Mononuclear cell (primary cell): ENCODE measurements around the gene KRTAP10-6. TPM values are rescaled to one million over a fixed set of nuclear protein-coding genes. Genes with fewer than 3 reads are reported as not detected.
"Not testable (repeated sequence)": the region's sequence is repeated elsewhere in the genome, so short reads cannot be mapped to it uniquely, and the experiment has no call there.

Experiments used
- H3K27me3 ChIP-seq: 2 replicates; pipeline ENCODE4 v1.6.0; 2011; ENCODE audit warnings: low read length, control low read depth; ENCODE audit not compliant: insufficient read depth
- H3K4me1 ChIP-seq: 2 replicates; pipeline ENCODE4 v1.5.1; 2011; ENCODE audit warnings: mild to moderate bottlenecking, low read length, control low read depth; ENCODE audit not compliant: insufficient read depth
- H3K4me3 ChIP-seq: 2 replicates; pipeline ENCODE4 v1.5.1; 2011; ENCODE audit warnings: mild to moderate bottlenecking, low read length, moderate library complexity
- H3K9me3 ChIP-seq: 2 replicates; pipeline ENCODE4 v1.5.1; 2011; ENCODE audit warnings: low read depth, mild to moderate bottlenecking, control low read depth, low read length
- total RNA-seq: library from RNA; depleted of rRNA; stranded (reverse); fragments of >200 nt; gene quantifications from one replicate; pipeline ENCODE4 v1.2.3, GENCODE V29; 2012

KRTAP10-6 gene
- total RNA-seq, 1 donor = not detected

DNA sequence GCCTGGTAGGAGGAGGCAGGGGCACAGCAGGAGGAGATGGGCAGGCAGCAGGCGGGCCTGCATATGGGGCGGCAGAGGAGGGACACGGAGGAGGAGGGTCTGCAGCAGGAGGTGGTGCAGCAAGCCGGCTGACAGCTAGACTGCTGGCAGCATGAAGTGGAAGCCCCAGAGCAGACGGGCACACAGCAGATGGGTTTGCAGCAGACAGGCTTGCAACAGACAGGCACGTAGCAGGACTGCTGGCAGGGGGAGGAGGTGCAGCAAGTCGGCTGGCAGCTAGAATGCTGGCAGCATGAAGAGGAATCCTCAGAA lies 12.5 kb downstream of the KRTAP10-6 start:
- no peak overlapping the region for H3K4me3 ChIP-seq
- H3K27me3 ChIP-seq = peaks cover 3% of the 10 kb centered on the region
- H3K4me1 ChIP-seq = no peaks in the 10 kb centered on the region
- H3K9me3 ChIP-seq = no peaks in the 10 kb centered on the region

DNA sequence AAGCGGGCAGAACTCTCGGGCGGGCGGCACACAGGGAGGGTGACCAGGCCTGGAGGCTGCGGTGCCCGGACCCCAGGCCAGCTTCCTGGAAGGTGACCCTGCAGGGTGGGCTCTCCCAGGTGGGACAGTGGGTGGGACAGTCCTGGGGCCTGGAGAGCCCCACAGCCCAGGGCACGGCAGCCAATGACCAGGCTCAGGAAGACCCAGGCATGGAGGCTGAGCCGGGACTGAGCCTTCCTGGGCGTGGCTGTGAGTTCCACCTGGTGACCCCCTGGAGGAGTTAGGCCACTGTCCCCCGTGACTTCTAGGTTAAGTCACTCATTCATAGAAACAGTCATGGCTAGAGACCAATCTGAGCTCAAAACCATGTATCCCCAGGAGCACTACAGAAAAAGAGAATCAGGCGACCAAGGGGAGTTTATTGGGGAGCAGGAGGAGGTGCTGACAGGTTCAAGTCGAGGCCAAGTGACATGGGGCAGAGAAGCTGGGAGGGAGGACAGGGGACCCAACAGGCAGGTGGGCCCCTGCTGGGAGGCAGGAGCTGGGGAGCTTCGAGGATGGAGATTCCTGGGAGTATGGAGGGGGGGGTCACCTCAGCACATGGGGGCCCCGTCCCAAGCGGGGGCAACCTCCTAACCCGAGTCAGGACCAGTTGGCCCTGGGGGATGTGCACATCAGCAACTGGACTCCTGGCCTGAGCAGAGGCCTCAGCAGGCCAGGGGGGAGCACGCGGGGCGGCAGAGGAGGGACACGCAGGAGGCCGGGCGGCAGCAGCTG lies 13.1 kb downstream of the KRTAP10-6 start:
- Histone ChIP-seq H3K27me3 (peaks cover 2% of the 10 kb centered on the region), H3K4me3 (no peak overlapping the region), H3K9me3 (no peaks in the 10 kb centered on the region), H3K4me1 (no peaks in the 10 kb centered on the region)

DNA sequence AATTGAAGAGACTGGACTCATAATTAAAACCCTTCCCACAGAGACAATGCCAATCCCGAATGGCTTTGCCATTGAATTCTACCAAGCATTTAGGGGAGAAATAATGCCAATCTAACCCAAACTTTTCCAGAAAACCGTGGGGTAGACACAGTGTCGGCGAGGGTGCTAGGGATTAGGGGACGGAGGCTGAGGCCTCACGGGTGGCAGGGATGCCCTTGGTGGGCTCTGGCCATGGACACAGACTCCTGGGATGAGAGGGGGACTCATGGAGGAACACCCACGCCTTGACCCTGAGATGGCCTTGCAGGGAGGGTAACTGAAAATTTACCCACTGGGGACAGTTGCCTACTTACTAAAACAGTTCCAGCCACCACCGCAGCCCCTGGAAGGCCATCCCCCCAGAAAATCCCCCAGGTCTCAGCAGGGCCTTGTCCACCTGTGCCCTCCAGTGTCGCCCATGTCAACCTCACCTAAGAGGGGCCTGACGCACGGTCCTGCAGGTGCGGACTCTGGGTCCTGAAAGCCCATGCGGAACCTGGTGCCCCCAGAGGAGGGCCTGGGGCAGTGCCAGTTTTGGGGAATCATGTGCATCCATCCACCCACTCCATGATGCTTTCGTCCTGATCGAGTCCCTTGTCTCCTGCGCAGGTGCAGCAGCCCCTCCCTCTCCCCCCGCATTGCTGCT lies 13.8 kb downstream of the KRTAP10-6 start:
- H3K27me3 ChIP-seq = no peaks in the 10 kb centered on the region
- no peaks in the 10 kb centered on the region for H3K4me1 ChIP-seq
- H3K9me3 ChIP-seq = no peaks in the 10 kb centered on the region

DNA sequence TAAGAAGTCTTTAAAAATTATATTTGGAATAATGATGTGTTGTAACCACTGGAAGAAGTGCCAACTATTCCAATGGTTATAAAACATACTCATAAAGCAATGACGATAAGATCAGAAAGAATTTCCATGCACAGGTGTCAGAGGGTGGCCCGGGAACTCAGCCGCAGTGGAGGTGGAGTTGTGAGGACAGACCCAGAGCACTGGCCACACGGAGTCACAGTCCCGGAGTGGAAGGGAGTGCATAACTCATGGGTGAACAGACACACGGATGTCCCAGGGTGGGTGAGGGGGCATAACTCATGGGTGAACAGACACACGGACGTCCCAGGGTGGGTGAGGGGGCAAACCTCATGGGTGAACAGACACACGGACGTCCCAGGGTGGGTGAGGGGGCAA lies 16.3 kb downstream of the KRTAP10-6 start:
- no peaks in the 10 kb centered on the region for H3K4me1 ChIP-seq
- no peaks in the 10 kb centered on the region for H3K27me3 ChIP-seq
- H3K9me3 ChIP-seq = no peaks in the 10 kb centered on the region
- no peak overlapping the region for H3K4me3 ChIP-seq

More for the DNA sequence above, 13.8 kb downstream of the KRTAP10-6 start:
- no peak overlapping the region for H3K4me3 ChIP-seq

DNA sequence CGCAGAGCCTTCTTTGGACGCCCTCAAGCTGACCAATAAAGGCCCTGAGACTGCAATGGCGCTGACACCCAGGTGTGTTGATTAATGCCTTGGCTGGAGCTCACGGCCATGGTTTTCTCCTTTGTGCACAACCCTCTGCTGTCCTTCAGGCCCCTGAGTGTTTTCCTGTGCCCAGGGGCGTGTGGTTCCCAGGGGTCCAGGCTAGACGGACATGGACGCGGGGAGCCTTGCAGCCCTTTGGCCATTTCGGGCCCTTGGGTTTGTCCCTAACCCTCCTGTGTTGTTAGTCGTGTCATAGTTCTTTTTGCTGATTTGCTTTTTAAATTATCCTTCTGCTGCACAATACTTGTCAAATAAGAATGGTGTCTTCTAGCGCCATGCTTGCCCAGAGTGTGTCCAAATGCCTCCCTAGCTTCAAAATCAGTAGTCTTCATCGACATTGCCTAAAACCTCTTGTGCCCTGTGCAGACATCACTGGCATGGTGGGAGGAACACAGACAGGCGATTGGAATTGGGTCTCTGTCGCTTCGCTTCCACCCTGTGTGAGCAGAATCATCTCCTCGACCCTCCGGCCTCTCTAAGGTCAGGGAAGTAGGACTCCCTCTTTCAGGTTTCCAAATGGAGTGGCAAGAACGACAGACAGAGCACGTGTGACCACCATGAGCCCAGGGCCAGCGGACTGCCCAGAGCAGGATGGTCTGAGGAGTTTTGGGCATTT lies 16.8 kb downstream of the KRTAP10-6 start:
- Histone ChIP-seq H3K4me3 (no peak overlapping the region), H3K9me3 (no peaks in the 10 kb centered on the region)

DNA sequence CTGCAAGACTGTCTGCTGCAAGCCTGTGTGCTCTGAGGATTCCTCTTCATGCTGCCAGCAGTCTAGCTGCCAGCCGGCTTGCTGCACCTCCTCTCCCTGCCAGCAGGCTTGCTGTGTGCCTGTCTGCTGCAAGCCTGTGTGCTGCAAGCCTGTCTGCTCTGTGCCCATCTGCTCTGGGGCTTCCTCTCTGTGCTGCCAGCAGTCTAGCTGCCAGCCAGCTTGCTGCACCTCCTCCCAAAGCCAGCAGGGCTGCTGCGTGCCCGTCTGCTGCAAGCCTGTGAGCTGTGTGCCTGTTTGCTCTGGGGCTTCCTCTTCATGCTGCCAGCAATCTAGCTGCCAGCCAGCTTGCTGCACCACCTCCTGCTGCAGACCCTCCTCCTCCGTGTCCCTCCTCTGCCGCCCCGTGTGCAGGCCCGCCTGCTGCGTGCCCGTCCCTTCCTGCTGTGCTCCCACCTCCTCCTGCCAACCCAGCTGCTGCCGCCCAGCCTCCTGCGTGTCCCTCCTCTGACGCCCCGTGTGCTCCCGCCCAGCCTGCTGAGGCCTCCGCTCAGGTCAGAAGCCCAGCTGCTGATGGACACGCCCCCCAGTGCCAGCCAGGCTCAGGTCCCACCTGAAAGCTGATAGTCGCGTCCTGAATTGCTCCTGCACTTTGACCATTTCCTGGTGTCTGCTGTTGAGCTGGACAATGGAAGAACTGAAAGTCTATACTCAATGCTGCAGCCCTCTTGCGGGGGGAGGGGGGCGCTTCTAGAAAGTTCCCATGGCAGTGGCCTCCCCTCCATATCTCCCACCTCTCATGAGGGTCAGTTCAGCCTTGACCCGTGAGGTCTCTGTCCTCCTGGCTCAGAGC lies 17.6 kb downstream of the KRTAP10-6 start:
- Histone ChIP-seq H3K4me1 (no peaks in the 10 kb centered on the region), H3K9me3 (no peaks in the 10 kb centered on the region), H3K4me3 (no peak overlapping the region), H3K27me3 (no peaks in the 10 kb centered on the region)

More for the DNA sequence above, 16.8 kb downstream of the KRTAP10-6 start:
- H3K4me1 ChIP-seq = no peaks in the 10 kb centered on the region
- H3K27me3 ChIP-seq = no peaks in the 10 kb centered on the region

DNA sequence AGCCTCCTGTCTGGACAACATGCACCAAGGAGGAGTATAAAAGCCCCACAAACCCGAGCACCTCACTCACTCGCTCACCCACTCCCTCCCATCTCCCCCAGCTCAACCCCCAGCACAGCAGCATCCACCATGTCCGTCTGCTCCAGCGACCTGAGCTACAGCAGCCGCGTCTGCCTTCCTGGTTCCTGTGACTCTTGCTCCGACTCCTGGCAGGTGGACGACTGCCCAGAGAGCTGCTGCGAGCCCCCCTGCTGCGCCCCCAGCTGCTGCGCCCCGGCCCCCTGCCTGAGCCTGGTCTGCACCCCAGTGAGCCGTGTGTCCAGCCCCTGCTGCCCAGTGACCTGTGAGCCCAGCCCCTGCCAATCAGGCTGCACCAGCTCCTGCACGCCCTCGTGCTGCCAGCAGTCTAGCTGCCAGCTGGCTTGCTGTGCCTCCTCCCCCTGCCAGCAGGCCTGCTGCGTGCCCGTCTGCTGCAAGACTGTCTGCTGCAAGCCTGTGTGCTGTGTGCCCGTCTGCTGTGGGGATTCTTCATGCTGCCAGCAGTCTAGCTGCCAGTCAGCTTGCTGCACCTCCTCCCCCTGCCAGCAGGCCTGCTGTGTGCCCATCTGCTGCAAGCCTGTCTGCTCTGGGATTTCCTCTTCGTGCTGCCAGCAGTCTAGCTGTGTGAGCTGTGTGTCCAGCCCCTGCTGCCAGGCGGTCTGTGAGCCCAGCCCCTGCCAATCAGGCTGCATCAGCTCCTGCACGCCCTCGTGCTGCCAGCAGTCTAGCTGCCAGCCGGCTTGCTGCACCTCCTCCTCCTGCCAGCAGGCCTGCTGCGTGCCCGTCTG lies 18.5 kb downstream of the KRTAP10-6 start, which contains the start of gene KRTAP10-4:
TSS of gene KRTAP10-4 (plus strand) at position 100 of the 827 bp plus-strand sequence. CDS start at position 130, 30 bp downstream.
- not testable (repeated sequence) for H3K27me3 ChIP-seq, H3K4me1 ChIP-seq, H3K4me3 ChIP-seq, H3K9me3 ChIP-seq

DNA sequence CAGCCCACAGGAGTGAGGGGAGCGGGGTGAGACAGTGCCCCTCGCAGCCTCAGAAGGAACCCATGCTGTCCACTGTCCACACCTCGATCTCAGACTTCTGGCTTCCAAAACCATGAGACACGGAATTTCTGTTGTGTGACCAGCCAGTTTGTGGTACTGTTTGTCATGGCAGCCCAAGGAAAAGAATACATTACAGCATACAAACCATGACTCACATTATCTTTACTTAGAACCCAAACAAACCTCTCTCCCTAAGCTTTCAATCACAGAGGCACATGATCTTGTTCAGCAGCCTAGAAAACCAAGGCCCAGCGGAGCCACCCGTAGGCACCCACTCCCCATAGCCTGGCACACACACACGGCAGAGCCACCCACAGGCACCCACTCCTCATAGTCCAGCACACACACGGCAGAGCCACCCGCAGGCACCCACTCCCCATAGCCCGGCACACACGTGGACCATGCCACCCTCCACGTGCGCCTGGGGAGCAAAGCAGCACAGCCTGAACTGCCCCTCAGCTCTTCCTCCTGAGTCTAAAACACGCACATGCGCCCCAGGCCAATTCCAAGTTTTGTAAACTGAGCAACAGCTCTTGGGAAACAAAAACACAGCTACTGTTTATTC lies 19.2 kb downstream of the KRTAP10-6 start:
- Histone ChIP-seq H3K27me3 (no peaks in the 10 kb centered on the region), H3K4me3 (no peak overlapping the region), H3K4me1 (no peaks in the 10 kb centered on the region), H3K9me3 (no peaks in the 10 kb centered on the region)

DNA sequence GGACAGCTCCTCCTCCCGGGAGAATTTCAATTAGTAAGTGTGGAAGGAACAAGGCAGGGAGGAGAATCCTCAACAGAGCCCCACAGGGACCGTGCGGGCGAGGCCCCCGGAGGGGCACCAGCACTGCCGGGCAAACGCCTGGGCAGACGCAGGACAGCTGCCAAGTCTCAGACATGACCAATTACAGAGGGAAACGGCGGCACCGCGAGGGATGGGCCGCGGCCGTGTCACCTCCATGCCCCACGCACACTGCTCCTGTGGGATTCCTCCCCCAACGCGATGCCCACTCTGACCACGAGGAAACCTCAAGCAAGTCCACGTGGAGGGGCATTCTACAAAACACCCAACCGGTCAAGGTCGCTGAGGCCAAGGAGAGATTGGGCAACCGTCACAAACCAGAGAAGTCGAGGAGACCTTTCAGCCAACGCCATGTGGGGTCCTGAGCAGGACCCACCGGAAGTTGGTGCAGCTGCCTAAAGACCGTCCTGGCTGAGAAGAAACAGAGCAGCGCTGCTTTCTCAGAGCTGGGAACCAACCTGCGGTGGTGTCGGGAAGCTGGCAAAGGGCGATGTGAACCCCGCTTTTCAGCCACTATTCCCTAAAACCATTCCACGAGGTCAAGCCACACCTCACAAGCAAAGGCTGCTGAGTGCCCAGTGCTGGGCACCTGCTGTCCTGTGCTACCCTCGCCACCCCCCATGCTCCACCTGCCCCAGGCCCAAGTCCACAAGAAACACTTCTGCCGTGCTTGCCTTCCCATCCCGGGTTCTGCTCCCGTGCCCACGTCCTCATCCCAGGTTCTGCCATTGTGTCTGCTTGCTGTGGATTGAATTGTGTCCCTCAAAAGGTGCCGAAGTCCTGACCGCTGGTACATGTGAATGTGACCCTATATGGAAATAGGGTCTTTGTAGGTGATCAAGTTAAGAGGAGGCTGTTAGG lies 20.2 kb downstream of the KRTAP10-6 start:
- H3K4me1 ChIP-seq = no peaks in the 10 kb centered on the region
- H3K9me3 ChIP-seq = no peaks in the 10 kb centered on the region
- no peak overlapping the region for H3K4me3 ChIP-seq
- H3K27me3 ChIP-seq = no peaks in the 10 kb centered on the region

DNA sequence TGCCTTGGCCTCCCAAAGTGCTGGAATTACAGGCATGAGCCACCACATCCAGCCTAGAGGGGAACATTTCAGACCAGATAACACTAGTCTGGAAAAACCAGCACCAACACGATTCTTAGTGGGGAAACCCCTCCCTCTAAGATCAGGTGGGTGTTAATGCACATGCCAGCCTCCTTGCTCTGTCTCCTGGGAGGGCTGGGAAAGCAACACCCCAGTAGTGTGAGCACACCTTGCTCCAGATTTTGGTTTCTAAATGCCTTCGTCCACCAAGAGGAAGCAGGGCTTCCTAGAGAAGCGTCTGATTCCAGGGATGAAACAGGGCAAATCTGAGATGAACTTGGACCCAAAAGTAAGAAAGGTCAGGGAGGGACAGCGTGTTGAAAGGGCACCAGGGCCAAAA lies 21.0 kb downstream of the KRTAP10-6 start:
- no peaks in the 10 kb centered on the region for H3K9me3 ChIP-seq
- H3K4me3 ChIP-seq = no peak overlapping the region
- H3K27me3 ChIP-seq = no peaks in the 10 kb centered on the region
- H3K4me1 ChIP-seq = no peaks in the 10 kb centered on the region

DNA sequence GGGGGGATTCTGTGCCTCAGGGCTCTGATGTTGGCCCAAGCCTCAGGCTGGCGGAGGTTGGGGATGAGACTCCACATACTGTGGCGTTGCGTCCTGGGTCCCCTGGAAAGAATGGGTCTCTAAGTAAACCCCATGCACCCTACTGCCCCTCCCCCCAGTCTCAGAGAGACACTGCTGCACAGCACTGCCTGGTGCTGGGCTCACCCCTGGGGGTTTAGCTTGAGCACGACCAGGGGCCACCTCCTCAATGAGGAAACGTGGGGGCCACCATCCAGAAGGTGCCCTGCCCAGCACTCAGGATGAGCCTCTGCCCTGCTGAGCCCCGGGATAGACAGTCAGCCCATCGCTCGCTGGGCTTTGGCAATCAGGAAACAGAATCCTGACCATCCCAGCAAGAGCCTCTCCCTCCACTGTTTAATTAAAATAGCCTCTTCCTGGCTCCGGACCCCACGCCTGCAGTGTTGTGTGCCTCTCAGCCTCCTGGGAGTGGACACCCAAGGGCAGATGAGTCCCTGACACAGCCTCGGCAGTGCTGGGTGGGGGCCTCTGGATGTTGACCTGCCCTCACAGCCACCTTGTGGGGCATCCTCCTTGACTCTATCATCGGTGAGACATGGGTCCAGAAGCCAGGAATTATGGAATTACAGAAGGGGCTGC lies 22.3 kb downstream of the KRTAP10-6 start:
- H3K4me1 ChIP-seq = peaks cover 4% of the 10 kb centered on the region
- no peak overlapping the region for H3K4me3 ChIP-seq
- H3K27me3 ChIP-seq = no peaks in the 10 kb centered on the region
- H3K9me3 ChIP-seq = no peaks in the 10 kb centered on the region

DNA sequence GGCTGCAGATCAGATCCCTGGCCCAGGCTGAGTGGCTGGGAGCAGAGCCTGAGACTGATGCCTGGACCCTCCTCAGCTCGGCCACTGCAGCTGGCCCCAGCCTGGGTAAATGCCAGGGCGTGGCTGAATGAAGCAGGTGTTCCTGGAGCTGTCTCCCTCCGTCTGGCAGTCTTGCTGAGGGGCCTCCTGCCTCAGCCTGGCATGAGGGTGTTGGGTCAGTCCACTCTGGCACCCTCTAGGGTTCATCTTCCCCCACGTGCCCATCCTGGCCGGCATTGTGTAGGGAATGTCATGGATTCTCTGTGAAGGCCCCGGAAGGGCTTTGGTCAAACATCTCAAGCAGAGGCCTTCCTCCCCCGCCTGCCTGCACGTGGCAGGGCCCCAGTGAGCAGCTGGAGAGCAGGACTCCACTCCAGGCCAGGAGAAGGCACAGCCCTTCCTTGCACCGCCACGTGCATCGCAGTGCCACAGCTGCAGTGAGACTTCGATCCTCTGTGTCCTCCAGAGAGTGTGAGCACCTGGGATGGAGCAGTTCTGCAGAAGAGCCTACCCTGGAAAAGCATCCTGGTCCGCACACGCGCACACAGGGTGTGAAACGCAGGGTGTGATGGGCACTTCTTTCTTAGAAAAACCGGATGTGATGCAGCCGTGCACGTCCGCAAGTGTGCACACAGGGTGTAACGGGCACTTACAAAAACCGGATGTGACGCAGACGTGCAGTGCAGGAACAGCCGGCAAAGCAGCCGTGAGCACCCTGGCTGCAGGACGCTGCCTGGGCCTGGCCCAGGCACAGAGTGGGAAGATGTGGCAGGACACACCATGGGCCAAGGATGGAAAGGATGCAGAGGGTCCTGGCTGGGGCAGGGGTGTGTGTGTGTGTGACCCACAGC lies 23.4 kb downstream of the KRTAP10-6 start:
- H3K4me1 ChIP-seq = peaks cover 4% of the 10 kb centered on the region
- no peaks in the 10 kb centered on the region for H3K27me3 ChIP-seq
- H3K9me3 ChIP-seq = no peaks in the 10 kb centered on the region
- H3K4me3 ChIP-seq = no peak overlapping the region
